Uterus (tissue), 2 donors: ENCODE data around the gene IGFBP4.

Source experiments
- CTCF ChIP-seq, 4 experiments: fragments of 200-600 bp in 2 of 4; fragments of 450-650 bp in 2 of 4; sonication (generic) in 2 of 4; IDR thresholded peaks; one replicate each; pipeline ENCODE4 v1.5.1; 2016 to 2019; ENCODE audit warnings: antibody characterized with exemption in 4 of 4, mild to moderate bottlenecking in 2 of 4, moderate library complexity in 1 of 4
- POLR2A ChIP-seq, 2 donors: fragments of 450-650 bp; IDR thresholded peaks; one replicate each; pipeline ENCODE4 v1.6.1; 2016; ENCODE audit warnings: antibody characterized with exemption in 2 of 2, mild to moderate bottlenecking in 1 of 2, moderate library complexity in 1 of 2

GRCh38 chr17:40483679-40484078, 40.4 kb downstream of the IGFBP4 start:
- TF ChIP-seq CTCF (IDR thresholded peaks at IDR 0.05), result no peak
- TF ChIP-seq POLR2A (IDR thresholded peaks at IDR 0.05), result no peak
